ENCODE results near the gene KREMEN1. TPM values are rescaled to one million over a fixed set of nuclear protein-coding genes. Genes with fewer than 3 reads are reported as not detected.

KREMEN1 gene
- total and polyA plus RNA-seq, 2 donors (not counting 1 experiment from before 2014, with no cell fraction given) = 0.01 TPM; not detected in 1

GRCh38 chr22:29060931-29061330 is 11.9 kb upstream of the KREMEN1 start:
- H3K4me1 Mint-ChIP-seq = peaks cover 5% of the 10 kb centered on the region
- WGBS (ENCODE audit: insufficient coverage) = 80% methylated on average over 1 of the region's 7 CpGs
- H3K27ac ChIP-seq (ENCODE audit: low read length in 2 of 2) = no peak overlapping the region
- no peak overlapping the region for H3K4me3 ChIP-seq (ENCODE audit: control extremely low read depth in 1 of 5, extremely low read depth in 1 of 5, insufficient read depth in 1 of 5, low read depth in 2 of 5, low read length in 4 of 5)
- H3K36me3 ChIP-seq (replicated peaks in 1 of 2; ENCODE audit: control extremely low read depth in 1 of 2, control insufficient read depth in 1 of 2, extremely low read depth in 1 of 2, insufficient read depth in 2 of 2, low read length in 1 of 2) = no peaks in the 10 kb centered on the region
- no peak overlapping the region for H3K9ac ChIP-seq (ENCODE audit: low read length)
- no peaks in the 10 kb centered on the region for H3K9me3 ChIP-seq (ENCODE audit: control extremely low read depth in 1 of 3, control insufficient read depth in 2 of 3, insufficient read depth in 1 of 3, low read length in 2 of 3)
- intact Hi-C loops (cut with micrococcal nuclease) = no loop called here
- H3K27ac Mint-ChIP-seq = no peak overlapping the region
- TF ChIP-seq CTCF (IDR thresholded peaks at IDR 0.05) = no peak
- TF ChIP-seq EZH2 (IDR thresholded peaks at IDR 0.05; ENCODE audit: borderline replicate concordance, insufficient read depth, low read depth, low read length, poor library complexity, severe bottlenecking) = no peak
- H2AFZ ChIP-seq (ENCODE audit: insufficient read depth, low read depth, low read length, poor library complexity, severe bottlenecking) = no peak overlapping the region
- DNase-seq = no peak
- H4K20me1 ChIP-seq (ENCODE audit: control insufficient read depth, insufficient read depth, low read length, poor library complexity, severe bottlenecking) = no peaks in the 10 kb centered on the region
- no peaks in the 10 kb centered on the region for H3K9me3 Mint-ChIP-seq (ENCODE audit: insufficient read depth)
- CTCF ChIA-PET = interaction anchor here (0.6 to 1.4 kb wide), 2 partner anchors 20 to 952 kb away, joined by 3 to 4 read pairs; no protein-coding TSS in a partner anchor
- H3K4me2 ChIP-seq (replicated peaks; ENCODE audit: low read depth, low read length, poor library complexity, severe bottlenecking) = no peak overlapping the region
- ATAC-seq (ENCODE audit: low read depth) = no peak
- no peak overlapping the region for H3K4me3 Mint-ChIP-seq
- H3K4me1 ChIP-seq (ENCODE audit: control insufficient read depth in 2 of 2, insufficient read depth in 2 of 2, low read length in 2 of 2) = peaks cover 0 to 6% of the 10 kb centered on the region in 2 donors
- H3K27me3 Mint-ChIP-seq = peaks cover 60% of the 10 kb centered on the region
- H3K79me2 ChIP-seq (ENCODE audit: control insufficient read depth, insufficient read depth, low read length) = no peaks in the 10 kb centered on the region
- POLR2A ChIA-PET = no interaction called here
- peaks cover 0 to 18% (median 7%) of the 10 kb centered on the region in 4 experiments for H3K27me3 ChIP-seq (replicated peaks in 1 of 4; ENCODE audit: control extremely low read depth in 1 of 4, control insufficient read depth in 3 of 4, insufficient read depth in 4 of 4, low read length in 3 of 4)

DNA sequence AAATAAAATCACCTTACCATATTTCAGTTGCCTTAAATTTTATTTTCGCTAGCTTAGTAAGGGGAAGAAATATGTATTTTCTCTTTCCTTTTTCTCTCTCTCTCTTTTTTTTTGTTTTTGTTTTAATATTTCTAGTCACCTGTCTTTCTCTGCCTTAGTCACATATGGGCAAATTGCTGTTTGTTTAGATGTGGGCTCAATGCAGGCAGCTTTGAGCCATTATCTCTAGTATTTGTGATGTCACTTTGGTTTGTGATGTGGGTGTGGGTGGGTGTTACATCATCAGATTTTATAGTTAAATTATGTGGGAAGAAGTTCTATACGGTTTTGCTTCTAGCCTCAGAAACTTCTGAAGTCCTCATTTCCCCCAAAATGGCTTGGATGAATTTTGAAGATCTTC is 11.1 kb upstream of the KREMEN1 start, which contains the start of gene C22orf31:
Gene C22orf31 (minus strand): TSS at position 59 of the 400 bp plus-strand sequence. CDS start 39 bp downstream, at position 20.
- Histone ChIP-seq H3K27me3 (replicated peaks in 1 of 4; ENCODE audit: control extremely low read depth in 1 of 4, control insufficient read depth in 3 of 4, insufficient read depth in 4 of 4, low read length in 3 of 4) (peaks cover 0 to 18% (median 7%) of the 10 kb centered on the region in 4 experiments), H3K4me2 (replicated peaks; ENCODE audit: low read depth, low read length, poor library complexity, severe bottlenecking) (no peak within 1 kb of the TSS), H3K9ac (ENCODE audit: low read length) (no peak within 1 kb of the TSS), H3K79me2 (ENCODE audit: control insufficient read depth, insufficient read depth, low read length) (no peaks in the 10 kb centered on the region), H3K36me3 (replicated peaks in 1 of 2; ENCODE audit: control extremely low read depth in 1 of 2, control insufficient read depth in 1 of 2, extremely low read depth in 1 of 2, insufficient read depth in 2 of 2, low read length in 1 of 2) (no peaks in the 10 kb centered on the region), H3K4me3 (ENCODE audit: control extremely low read depth in 1 of 5, extremely low read depth in 1 of 5, insufficient read depth in 1 of 5, low read depth in 2 of 5, low read length in 4 of 5) (no peak within 1 kb of the TSS), H3K9me3 (ENCODE audit: control extremely low read depth in 1 of 3, control insufficient read depth in 2 of 3, insufficient read depth in 1 of 3, low read length in 2 of 3) (no peaks in the 10 kb centered on the region), H3K27ac (ENCODE audit: low read length in 2 of 2) (no peak within 1 kb of the TSS), H3K4me1 (ENCODE audit: control insufficient read depth in 2 of 2, insufficient read depth in 2 of 2, low read length in 2 of 2) (peaks cover 0 to 7% of the 10 kb centered on the region in 2 donors), H4K20me1 (ENCODE audit: control insufficient read depth, insufficient read depth, low read length, poor library complexity, severe bottlenecking) (no peaks in the 10 kb centered on the region), H2AFZ (ENCODE audit: insufficient read depth, low read depth, low read length, poor library complexity, severe bottlenecking) (no peak within 1 kb of the TSS)
- H3K9me3 Mint-ChIP-seq (ENCODE audit: insufficient read depth) = no peaks in the 10 kb centered on the region
- no peak for TF ChIP-seq CTCF (IDR thresholded peaks at IDR 0.05)
- no peak for TF ChIP-seq EZH2 (IDR thresholded peaks at IDR 0.05; ENCODE audit: borderline replicate concordance, insufficient read depth, low read depth, low read length, poor library complexity, severe bottlenecking)
- no peak within 1 kb of the TSS for H3K27ac Mint-ChIP-seq
- no peak for DNase-seq
- H3K27me3 Mint-ChIP-seq = peaks cover 62% of the 10 kb centered on the region
- ATAC-seq (ENCODE audit: low read depth) = no peak
- POLR2A ChIA-PET = no interaction called here
- H3K4me3 Mint-ChIP-seq = no peak within 1 kb of the TSS
- CTCF ChIA-PET = interaction anchor here (0.6 to 1.4 kb wide), 2 partner anchors 21 to 953 kb away, joined by 3 to 4 read pairs; no protein-coding TSS in a partner anchor
- WGBS (ENCODE audit: insufficient coverage) = no CpG with 5 or more reads among the region's 2 CpGs
- intact Hi-C loops (cut with micrococcal nuclease) = no loop called here
- peaks cover 10% of the 10 kb centered on the region for H3K4me1 Mint-ChIP-seq
